SK-N-MC (cell line): Measurements from ENCODE around the gene TFF2.

Experiments used
- EZH2 ChIP-seq: fragments of 200-600 bp; sonication (generic); IDR thresholded peaks from one replicate; pipeline ENCODE4 v1.6.1; 2017; ENCODE audit warnings: antibody characterized with exemption
- FOXP2 ChIP-seq: optimal IDR thresholded peaks from 2 replicates; pipeline ENCODE3; 2011; ENCODE audit warnings: mild to moderate bottlenecking, moderate library complexity; ENCODE audit not compliant: insufficient read depth; ENCODE audit errors: extremely low read length, control extremely low read depth
- POLR2AphosphoS5 ChIP-seq: IDR thresholded peaks from 2 replicates; pipeline ENCODE4 v1.6.1; 2012; ENCODE audit warnings: mild to moderate bottlenecking, low read depth, low read length, borderline replicate concordance

GRCh38 chr21:42346866-42347600 lies 3.8 kb downstream of the TFF2 start:
- TF ChIP-seq EZH2 (no peak), POLR2AphosphoS5 (no peak), FOXP2 (no peak)
